HG03457 (cell line): ENCODE measurements around the gene SLC17A2.

Experiments used
- ATAC-seq: cut with Tn5 transposase; IDR thresholded peaks from one replicate; pipeline ENCODE4 v1.9.1; 2021; ENCODE audit warnings: moderate number of reproducible peaks; ENCODE audit not compliant: unreplicated experiment

SLC17A2 gene

GRCh38 chr6:25888626-25889025 is 41.9 kb downstream of the SLC17A2 start:
- no peak for ATAC-seq

GRCh38 chr6:25886066-25886465 is 44.4 kb downstream of the SLC17A2 start:
- no peak for ATAC-seq

GRCh38 chr6:25883991-25884390 is 46.5 kb downstream of the SLC17A2 start:
- no peak for ATAC-seq

GRCh38 chr6:25883536-25883935 is 47.0 kb downstream of the SLC17A2 start:
- no peak for ATAC-seq

- ATAC-seq: no peak
Measured at GRCh38 chr6:25882051-25882496, 48.4 kb downstream of the SLC17A2 start.

- ATAC-seq: no peak
Measured at GRCh38 chr6:25880601-25881000, 49.9 kb downstream of the SLC17A2 start.

- ATAC-seq: no peak
Measured at GRCh38 chr6:25878721-25879322, 51.7 kb downstream of the SLC17A2 start.

- no peak for ATAC-seq
Measured at GRCh38 chr6:25875926-25876602, 54.4 kb downstream of the SLC17A2 start.

- no peak for ATAC-seq
Measured at GRCh38 chr6:25875563-25875905, 55.0 kb downstream of the SLC17A2 start.

GRCh38 chr6:25874822-25875562 is 55.5 kb downstream of the SLC17A2 start:
- no peak for ATAC-seq

- no peak for ATAC-seq
Measured at GRCh38 chr6:25874118-25874517, 56.4 kb downstream of the SLC17A2 start, which contains the start of gene SLC17A3. TSS of gene SLC17A3 (minus strand) at chr6:25874243. CDS start at chr6:25868387, 5,856 bp downstream.

GRCh38 chr6:25872814-25873213 is 57.7 kb downstream of the SLC17A2 start:
- no peak for ATAC-seq

GRCh38 chr6:25869840-25870239 is 60.7 kb downstream of the SLC17A2 start:
- ATAC-seq: no peak

GRCh38 chr6:25868436-25869183 is 61.9 kb downstream of the SLC17A2 start:
- ATAC-seq: no peak

GRCh38 chr6:25866011-25866410 is 64.5 kb downstream of the SLC17A2 start:
- ATAC-seq: no peak

- no peak for ATAC-seq
Measured at GRCh38 chr6:25863360-25863759, 67.1 kb downstream of the SLC17A2 start.
